HG03045 (cell line): ENCODE results near the gene ZNF507.
"Not testable (repeated sequence)": the region's sequence is repeated elsewhere in the genome, so short reads cannot be mapped to it uniquely, and the experiment has no call there.

Experiments used
- ATAC-seq: cut with Tn5 transposase; IDR thresholded peaks from one replicate; pipeline ENCODE4 v1.9.1; 2021; ENCODE audit warnings: mild to moderate bottlenecking, moderate library complexity; ENCODE audit not compliant: unreplicated experiment

Gene ZNF507

GRCh38 chr19:32367063-32367462 is 21.7 kb downstream of the ZNF507 start:
- ATAC-seq = no peak

DNA sequence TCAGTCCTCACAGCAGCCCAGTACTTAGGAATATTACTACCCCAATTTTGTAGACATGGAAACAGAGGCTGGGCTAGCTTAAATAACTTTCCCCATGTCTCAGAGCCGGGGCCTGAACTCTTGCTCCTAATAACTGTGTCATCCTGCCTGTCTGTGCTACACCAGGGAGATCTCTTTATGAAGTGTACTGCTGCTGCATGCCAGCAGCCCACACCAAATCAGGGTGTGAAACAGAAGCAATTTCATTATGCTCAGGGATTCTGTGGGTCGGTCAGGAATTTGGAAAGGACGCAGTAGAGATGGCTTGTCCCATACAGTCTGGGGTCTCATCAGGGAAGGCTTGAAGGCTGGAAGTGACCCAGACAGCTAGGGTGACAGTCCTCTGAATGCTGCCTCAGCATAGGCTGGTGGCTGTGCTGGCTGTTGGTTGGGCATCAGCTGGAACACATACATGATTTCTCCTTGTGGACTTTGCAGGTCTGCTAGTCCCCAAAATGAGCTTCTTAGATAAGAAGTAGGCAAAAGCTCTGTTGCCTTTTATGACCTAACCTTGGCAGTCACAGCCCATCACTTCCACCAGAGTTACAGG is 22.6 kb downstream of the ZNF507 start:
- no peak for ATAC-seq

DNA sequence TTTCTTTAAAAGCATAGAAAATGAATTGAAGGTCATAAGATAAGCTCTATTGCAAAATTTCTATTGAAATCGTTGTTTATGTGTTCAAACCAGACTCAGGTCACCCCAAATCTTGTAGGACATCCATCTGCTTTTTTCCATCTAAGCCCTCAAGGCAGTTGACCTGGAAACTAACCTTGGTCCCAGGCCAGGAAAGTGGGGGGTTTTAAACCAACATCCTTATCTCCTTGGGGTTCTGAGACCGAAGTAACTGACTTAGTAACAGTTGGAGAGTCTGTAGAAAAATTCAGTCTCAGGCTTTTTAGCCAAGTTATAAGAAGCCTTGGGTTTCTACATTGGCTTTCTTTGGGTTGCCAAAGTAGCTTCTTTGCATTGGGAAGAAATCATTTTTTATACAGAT is 23.4 kb downstream of the ZNF507 start:
- no peak for ATAC-seq

DNA sequence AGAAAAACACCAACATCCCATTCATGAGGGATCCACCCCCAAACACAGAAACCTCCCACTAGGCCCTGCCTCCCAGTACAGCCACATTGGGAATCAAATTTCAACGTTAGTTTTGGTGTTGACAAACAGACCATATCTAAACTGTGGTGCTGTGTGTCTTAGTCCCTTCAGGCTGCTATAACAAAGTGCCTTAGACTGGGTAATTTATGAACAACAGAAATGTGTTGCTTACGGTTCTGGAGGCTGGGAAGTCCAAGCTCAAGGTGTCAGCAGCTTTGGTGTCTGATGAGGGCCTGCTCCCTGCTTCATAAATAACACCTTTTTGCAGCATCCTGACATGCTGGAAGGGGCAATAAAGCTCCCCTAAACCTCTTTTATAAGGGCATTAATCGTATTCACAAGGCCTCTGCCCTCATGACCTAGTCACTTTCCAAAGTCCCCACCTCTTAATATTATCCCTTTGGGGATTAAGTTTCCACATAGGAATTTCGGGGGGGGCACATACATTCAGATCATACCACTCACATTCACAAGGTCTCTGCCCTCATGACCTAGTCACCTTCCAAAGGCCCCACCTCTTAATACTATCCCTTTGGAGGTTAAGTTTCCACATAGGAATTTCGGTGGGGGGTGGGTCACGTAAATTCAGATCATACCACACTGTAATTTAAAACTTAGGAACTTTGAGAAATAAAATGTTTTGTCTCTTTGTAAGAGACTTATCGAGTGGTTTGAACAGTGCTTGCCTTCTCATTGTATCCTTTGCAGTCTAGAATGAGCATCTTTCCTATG is 27.5 kb downstream of the ZNF507 start:
- no peak for ATAC-seq

DNA sequence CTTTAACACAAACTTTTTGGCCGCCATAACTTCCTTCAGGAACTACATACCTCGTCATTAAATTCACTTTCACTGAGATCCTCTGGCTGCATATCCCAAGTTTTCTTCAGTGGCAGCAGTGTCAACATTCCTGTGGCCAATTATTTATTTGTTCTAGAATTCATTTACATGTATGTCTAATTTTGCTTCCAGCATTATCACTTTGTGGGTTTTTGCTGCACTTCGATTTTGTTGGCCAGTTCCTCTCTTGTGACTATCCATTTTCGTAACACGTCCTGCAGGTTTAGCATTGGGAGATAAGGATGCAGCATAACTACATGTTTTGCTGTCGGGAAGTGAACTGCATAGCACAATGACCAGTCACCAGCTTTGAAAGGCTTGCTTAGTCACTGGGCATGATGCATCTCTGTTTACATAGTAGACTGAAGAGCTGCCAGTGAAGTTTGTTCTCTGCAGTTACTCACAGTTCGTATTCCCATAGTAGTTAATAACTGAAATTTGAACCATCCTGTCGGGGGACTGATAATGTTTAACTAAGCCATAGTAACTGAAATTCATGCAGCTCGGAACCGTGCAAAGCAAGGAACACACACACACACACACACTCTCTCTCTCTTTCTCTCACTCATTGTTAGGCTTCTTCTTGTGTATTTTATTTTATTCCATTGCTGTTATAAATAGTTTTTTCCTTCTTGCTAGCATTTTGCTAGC is 28.3 kb downstream of the ZNF507 start:
- no peak for ATAC-seq

DNA sequence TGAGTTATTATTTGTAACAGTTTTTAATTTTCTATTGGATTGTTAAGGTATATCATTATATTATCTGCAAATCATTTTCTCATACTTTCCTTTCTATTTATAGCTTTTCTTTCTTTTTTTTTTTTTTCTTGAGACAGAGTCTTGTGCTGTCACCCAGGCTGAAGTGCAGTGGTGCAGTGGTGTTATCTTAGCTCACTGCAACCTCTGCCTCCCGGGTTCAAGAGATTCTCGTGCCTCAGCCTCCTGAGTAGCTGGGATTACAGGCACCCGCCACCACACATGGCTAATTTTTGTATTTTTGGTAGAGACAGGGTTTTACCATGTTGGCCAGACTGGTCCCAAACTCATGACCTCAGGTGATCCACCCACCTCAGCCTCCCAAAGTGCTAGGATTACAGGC is 29.0 kb downstream of the ZNF507 start:
- not testable (repeated sequence) for ATAC-seq

DNA sequence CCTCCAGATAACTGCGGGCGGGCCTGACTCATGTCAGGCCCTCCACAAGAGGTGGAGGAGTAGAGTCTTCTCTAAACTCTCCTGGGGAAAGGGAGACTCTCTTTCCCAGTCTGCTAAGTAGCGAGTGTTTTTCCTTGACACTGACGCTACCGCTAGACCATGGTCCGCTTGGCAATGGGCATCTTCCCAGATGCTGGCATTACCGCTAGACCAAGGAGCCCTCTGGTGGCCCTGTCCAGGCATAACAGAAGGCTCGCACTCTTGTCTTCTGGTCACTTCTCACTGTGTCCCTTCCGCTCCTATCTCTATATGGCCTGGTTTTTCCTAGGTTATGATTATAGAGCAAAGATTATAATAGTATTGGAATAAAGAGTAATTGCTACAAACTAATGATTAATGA is 31.7 kb downstream of the ZNF507 start:
- not testable (repeated sequence) for ATAC-seq

GRCh38 chr19:32380269-32380668 is 34.9 kb downstream of the ZNF507 start:
- no peak for ATAC-seq

DNA sequence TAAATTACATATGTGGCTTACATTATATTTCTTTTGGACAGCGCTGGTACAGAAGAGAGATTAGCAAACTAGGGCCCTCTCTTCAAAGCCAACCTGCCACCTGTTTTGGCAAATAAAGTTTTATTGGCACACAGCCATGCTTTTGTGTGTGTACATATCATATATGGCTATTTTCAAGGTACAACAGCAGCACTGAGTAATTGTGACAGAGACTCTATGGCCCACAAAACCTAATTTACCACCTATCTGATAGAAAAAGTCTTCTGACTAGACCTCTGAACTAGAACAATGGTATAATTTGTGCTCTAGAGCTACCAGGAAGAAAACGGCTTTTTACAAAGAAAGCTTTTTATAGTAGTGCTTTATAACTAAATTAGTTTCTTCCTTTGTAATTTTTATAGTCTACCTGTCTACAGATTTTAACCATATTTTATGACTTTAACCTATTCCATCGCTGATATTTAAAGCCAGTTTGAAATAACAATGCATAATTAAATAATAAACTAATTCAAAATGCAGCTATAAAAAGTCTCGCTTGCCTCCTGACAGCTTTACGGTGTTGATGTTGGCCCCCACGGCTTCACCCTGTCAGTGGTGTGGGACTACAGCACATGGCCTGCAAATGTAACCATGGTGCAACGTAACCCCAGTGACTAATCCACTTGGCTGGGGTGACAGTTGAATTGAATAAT is 42.4 kb downstream of the ZNF507 start:
- no peak for ATAC-seq

GRCh38 chr19:32388393-32388855 is 43.0 kb downstream of the ZNF507 start:
- ATAC-seq = no peak

DNA sequence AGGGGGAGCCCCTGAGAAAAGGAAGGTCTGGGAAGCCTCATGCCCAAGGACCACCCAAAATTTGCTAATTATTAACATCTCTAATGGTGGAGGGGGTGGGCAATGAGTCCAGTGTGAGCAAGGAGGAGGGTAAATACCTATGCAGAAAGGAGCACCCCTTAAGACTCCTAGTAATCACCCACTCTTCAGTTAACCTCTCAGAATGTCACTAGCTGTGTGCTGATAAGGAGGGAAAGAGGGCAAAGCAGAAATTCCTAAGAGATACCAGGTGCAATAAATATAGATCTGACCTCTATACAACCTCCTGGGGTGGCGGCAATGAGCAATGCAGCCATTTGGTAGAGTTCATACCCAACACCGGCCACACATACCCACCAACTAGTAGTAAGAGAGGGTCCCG is 47.5 kb downstream of the ZNF507 start:
- ATAC-seq = no peak

DNA sequence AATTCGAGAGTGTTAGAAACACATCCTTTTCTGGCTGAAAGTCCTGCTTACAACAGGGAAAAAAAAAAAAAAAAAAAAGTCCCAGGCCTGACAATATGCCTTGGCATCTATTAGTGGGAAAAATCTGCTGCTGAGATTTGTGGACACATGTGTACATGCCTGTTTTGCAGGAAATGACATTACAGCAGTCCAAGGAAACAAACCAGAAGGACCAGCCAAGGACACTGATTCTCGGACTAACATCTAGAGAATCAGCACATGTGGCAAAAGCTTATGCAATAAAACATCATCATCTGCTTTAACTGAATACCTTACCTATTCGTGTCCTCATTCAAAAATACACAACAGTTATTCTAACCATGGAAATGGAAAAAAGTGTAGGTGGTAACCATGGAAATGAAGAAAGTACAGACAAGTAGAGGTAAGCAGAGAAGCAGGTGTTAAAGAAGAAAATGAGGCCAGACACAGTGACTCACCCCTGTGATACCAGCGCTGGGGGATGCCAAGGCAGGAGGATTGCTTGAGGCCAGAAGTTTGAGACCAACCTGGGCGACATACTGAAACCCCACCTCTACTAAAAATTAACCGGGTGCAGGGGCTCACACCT is 50.7 kb downstream of the ZNF507 start:
- no peak for ATAC-seq

DNA sequence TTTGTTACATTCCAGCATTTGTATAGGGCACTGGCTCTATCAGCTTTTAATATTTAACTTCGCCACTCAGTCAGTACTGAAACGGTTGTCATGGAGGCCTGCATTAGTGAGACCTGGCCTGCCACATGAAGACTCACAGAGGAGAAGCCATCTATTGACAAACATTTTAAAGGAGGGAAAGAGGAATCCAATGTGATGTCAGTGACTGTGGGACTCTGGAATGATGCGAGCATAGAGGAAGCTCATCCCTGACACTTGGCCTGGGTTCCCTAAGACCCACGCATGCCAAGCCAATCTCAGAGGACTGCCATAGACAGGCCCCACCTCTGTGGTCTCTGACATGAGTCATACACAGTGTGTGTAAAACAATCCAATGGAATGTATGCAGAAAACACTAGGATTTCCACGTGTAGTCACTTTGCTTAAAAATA is 52.3 kb downstream of the ZNF507 start:
- ATAC-seq = no peak

DNA sequence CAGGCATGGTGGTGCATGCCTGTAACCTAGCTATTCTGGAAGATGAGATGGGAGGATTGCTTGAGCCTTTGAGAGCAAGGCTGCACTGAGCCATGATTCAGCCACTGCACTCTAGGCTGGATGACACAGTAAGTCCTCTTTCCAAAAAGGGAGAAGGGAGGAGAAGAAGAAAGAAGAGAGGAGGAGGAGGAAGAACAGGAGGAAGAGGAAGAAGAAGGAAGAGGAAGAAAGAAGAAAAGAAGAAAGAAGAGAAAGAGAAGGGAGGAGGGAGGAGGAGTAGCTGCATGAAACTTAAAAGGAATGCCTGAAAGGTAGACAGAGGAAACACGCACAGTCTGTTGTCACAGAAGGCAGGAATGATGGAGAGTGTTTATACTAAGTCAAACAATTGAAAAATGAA is 56.6 kb downstream of the ZNF507 start:
- no peak for ATAC-seq

DNA sequence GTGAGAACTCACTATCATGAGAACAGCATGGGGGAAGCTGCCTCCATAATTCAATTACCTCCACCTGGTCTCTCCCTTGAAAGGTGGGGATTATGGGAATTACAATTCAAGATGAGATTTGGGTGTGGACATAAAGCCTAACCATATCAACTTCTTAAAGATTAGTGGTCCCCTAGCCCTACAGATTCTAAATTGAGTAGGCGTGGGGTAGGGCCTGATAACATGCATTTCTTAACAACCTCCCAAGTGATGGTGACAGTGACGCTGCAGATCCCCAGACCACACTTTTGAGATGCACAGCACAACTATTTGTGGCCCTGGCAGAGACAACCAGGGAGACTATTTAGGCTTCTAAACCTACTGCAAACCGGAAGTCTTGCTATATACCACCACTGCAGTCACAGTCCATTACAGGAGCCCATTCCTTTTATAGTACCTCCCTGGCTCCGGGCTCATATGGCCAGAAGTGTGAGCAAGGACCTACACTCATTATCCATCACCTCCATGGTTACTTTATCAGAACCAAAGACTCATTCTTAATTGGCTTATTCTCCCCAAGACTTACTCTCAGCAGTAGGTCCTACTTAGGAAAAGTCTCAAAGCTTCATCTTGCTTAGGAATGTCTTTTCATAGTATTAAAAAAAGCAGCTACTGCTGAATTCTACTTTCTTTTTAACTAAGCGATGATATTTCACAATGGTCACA is 58.0 kb downstream of the ZNF507 start:
- ATAC-seq = no peak

DNA sequence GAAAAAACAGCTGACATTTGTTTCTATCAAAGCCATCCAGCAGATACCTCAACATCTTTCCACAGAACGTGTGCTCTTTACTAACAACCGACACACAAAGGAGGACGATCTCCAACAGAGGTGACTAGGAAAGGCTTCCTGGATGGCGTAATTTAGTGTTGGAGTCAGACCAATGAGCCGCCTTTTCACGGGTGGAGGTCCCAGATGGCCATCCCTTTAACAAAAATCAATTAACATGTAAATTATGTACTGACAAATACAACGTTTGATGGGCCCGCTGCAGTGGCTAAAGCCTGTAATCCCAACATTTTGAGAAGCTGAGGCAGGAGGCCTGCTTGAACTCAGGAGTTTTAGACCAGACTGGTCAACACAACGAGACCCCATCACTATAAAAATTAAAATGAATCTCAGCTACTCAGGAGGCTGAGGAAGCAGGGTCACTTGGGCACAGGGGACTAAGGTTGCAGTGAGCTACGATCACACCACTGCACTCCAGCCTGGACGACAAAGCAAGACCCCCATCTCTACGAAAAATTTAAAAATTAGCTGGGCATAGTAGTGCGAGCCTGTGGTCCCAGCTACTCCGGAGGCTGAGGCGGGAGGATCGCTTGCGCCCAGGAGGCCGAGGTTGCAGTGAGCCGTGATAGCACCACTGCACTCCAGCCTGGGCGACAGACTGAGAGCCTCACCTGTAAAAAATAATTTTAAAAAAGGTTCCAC is 59.0 kb downstream of the ZNF507 start:
- ATAC-seq = no peak

DNA sequence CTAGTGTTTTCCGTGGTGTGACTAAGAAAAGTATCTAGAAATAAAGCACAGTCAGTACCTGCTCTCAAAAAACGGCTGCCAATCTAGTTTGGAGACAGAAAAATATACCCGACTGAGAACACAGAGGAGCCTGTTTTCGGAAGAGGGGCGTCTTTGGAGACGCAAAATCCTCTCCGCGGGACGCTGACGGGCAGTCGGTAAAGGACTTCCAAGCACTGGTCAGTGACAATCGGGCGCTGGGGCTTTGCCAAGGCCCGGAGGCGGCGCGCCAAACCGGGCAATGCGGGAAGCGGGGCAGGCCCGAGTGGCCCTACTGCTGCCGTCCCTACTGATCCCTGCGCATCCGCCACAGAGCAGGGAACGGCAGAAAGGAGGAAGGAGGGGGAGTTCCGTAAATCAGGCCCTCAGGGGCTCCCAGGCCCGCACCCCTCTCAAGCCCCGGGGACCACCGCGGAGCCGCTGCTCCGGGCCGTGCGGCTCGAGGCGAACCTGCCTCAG is 59.6 kb downstream of the ZNF507 start:
- ATAC-seq = peak; percentile 12

DNA sequence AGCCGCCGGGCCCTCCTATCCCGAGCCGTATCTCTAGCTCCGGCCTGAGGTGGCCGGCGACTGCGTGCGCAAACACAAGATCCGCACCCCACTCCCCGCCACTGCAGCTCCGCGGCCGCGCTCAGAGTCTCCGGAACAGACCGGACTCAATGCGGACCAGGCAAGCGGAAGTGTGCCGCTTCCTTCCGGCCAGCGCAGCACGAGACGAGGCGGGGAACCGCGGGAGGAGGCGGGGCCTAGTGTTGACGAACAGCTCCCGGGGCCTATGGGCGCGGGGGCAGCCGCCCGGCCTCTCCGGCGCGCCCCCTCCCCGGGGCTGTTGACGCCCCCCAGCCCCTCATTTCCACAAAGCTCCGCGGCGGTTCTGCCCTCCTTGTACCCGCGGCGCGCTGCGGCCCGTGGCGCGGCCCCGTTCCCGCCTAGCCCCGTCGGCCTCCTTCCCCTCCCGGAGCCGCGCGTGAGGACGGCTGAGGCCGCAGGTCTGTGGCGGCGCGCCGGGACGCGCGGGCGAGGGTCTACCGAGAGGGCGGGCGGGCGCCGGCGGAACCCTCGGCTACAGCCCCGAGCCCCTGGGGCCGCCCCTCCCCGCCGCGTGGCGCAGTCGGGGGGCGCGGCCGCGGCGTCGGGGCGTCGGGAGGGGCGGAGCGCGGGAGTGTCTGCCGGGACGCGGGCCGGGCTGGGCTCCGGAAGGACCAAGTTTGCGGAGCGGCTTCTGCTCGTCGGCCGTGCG is 60.2 kb downstream of the ZNF507 start, which contains the start of gene DPY19L3:
DPY19L3 (plus strand) TSS at position 340 of the 730 bp plus-strand sequence. CDS start 2,484 bp downstream, outside the sequence.
- peak; percentile 95 for ATAC-seq
